Measurements from ENCODE around the gene MAP1LC3A. TPM values are rescaled to one million over a fixed set of nuclear protein-coding genes. Genes with fewer than 3 reads are reported as not detected.
A peak's percentile ranks its signal among the peaks of the same experiment; 100 is the strongest.

Gene MAP1LC3A
- total RNA-seq, 2 experiments from 2014 or later, result 1.6 to 1.7 TPM

DNA sequence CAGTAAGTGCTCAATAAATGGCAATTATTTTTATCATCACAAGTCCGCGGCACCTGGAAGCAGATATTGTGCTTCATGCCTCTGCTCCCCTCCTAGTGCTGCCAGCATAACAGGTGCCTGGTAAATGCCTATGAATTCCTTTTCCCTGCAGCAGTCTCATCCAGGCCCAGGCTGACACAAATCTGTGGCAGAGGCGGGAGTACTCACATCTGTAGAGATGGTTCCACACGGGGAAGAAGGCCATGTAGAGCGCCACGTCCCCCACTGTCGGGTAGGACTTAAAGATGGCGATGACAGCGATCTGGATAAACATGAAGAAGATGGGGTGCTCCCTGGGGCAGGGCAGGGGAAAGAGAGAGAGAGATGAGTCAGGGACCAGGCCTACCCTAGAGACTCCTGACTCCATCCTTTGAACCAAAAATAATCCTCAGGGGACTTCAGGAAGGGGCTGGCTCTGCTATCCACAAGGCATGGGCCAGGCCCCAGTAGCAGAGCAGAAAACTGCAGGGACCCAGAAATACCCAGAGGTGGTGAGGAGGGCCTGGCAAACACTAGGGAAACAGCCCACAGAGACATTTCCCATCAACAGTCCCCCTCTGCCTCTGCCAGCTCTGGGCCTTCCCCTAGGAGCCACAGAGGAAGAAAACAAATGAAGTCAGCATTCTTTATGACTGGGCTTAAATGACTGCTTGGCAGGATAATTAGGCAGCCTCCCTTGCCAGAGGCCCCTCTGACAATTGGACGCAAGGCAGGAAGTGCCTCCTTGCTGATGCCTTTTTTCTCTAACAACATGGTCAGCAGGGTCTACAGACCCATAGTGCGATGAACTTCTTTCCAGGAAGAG is 23.0 kb downstream of the MAP1LC3A start:
- no peak overlapping the region for H3K4me3 Mint-ChIP-seq
- CTCF ChIA-PET, result interaction anchor here (1.0 to 2.6 kb wide), 4 partner anchors 10 to 188 kb away, joined by 3 to 7 read pairs (median 5); no protein-coding TSS in a partner anchor

DNA sequence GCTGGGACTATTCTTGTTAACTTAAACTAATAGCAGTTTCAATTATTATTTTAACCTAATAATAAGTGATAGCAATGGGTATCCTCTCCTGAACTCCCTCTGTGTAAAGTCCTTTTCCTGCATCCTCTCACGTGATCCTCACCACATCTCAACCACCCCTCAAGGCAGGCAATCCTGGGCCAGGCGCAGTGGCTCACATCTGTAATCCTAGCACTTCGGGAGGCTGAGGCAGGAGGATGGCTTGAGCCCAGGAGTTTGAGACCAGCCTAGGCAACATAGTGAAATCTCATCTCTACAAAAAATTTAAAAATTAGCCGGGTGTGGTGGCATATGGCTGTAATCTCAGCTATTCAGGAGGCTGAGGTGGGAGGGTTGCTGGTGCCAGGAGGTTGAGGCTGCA is 23.7 kb downstream of the MAP1LC3A start:
- no peak for DNase-seq
- H3K27ac Mint-ChIP-seq, result peak overlapping the region; percentile 94
- CTCF ChIA-PET, result interaction anchor here (1.0 to 2.6 kb wide), 3 partner anchors 10 to 126 kb away, joined by 3 to 7 read pairs (median 6); no protein-coding TSS in a partner anchor
- intact Hi-C loops (cut with micrococcal nuclease), result loop anchor here (1.0 to 5.0 kb wide), 4 partner anchors 43 to 470 kb away; partner anchors contain the start of genes AHCY, EIF2S2 and PIGU
- peaks cover 24% of the 10 kb centered on the region for H3K4me1 Mint-ChIP-seq (ENCODE audit: low read depth)
- no peaks in the 10 kb centered on the region for H3K27me3 Mint-ChIP-seq (ENCODE audit: low read depth)
- no peak overlapping the region for H3K4me3 Mint-ChIP-seq
- peaks cover 17% of the 10 kb centered on the region for H3K36me3 Mint-ChIP-seq (ENCODE audit: low read depth)
- no peaks in the 10 kb centered on the region for H3K9me3 Mint-ChIP-seq

More for the DNA sequence above, 23.0 kb downstream of the MAP1LC3A start:
- Mint-ChIP-seq H3K36me3 (ENCODE audit: low read depth) (peaks cover 17% of the 10 kb centered on the region), H3K9me3 (no peaks in the 10 kb centered on the region), H3K4me1 (ENCODE audit: low read depth) (peaks cover 24% of the 10 kb centered on the region), H3K27me3 (ENCODE audit: low read depth) (no peaks in the 10 kb centered on the region), H3K27ac (peak overlapping the region; percentile 94)
- intact Hi-C loops (cut with micrococcal nuclease), result loop anchor here (1.0 to 5.0 kb wide), 6 partner anchors 23 to 469 kb away; partner anchors contain the start of genes AHCY, EIF2S2, MAP1LC3A and PIGU
- peak; percentile 84 for DNase-seq

DNA sequence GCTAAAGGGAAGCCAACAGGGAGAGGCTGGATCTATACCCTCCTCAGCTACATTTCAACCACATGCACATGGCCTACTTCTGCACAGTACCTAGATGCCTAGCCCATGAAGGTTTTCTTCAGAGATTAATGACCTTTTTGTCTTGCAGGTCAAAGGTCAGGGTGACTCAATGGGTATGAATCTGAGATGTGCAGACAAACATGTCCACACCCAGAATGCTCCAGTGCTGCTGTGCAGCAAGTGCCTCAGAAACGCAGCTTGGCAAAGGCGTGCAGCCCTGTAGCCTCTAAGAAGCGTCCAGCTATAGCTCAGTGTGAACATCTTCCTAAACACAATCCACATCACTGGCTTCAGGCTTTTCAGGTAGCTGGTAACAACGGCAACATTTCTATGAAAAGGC is 24.4 kb downstream of the MAP1LC3A start:
- H3K27ac Mint-ChIP-seq, result peak overlapping the region; percentile 94
- no peak for DNase-seq
- H3K4me1 Mint-ChIP-seq (ENCODE audit: low read depth), result peaks cover 24% of the 10 kb centered on the region
- H3K4me3 Mint-ChIP-seq, result no peak overlapping the region
- H3K27me3 Mint-ChIP-seq (ENCODE audit: low read depth), result no peaks in the 10 kb centered on the region
- peaks cover 22% of the 10 kb centered on the region for H3K36me3 Mint-ChIP-seq (ENCODE audit: low read depth)
- no peaks in the 10 kb centered on the region for H3K9me3 Mint-ChIP-seq
- CTCF ChIA-PET, result interaction anchor here (0.6 to 1.4 kb wide), 5 partner anchors 9 to 382 kb away, joined by 3 to 7 read pairs (median 4); no protein-coding TSS in a partner anchor
- intact Hi-C loops (cut with micrococcal nuclease), result loop anchor here (1.0 to 5.0 kb wide), 4 partner anchors 44 to 471 kb away; partner anchors contain the start of genes AHCY, EIF2S2 and PIGU

GRCh38 chr20:34583544-34583943 is 25.0 kb downstream of the MAP1LC3A start:
- CTCF ChIA-PET, result interaction anchor here (0.7 to 1.0 kb wide), 2 partner anchors 10 to 44 kb away, joined by 3 read pairs; no protein-coding TSS in a partner anchor

DNA sequence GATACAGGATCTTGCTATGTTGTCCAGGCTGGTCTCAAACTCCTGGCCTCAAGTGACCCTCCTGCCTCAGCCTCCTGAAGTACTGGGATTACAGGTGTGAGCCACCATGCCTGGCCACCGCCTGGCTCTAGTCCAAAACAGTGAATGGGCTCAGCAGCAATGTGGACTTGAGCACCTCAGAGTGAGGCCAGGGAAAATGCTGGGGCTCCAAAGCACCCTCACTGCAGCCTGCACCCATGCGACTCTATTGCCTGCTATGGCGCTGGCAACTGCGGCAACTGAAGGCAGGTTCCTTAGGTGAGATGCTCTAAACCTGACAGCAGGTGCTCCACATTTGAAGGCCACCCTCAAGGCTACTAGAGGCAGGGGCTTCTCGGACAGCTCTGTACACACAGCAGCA is 26.5 kb downstream of the MAP1LC3A start:
- H3K36me3 Mint-ChIP-seq (ENCODE audit: low read depth), result peaks cover 18% of the 10 kb centered on the region
- H3K27ac Mint-ChIP-seq, result peak overlapping the region; percentile 7
- peaks cover 23% of the 10 kb centered on the region for H3K4me1 Mint-ChIP-seq (ENCODE audit: low read depth)
- H3K27me3 Mint-ChIP-seq (ENCODE audit: low read depth), result no peaks in the 10 kb centered on the region
- H3K4me3 Mint-ChIP-seq, result no peak overlapping the region
- CTCF ChIA-PET, result no interaction called here
- DNase-seq, result no peak
- intact Hi-C loops (cut with micrococcal nuclease), result no loop called here
- H3K9me3 Mint-ChIP-seq, result no peaks in the 10 kb centered on the region

More at GRCh38 chr20:34583544-34583943, 25.0 kb downstream of the MAP1LC3A start:
- Mint-ChIP-seq H3K4me3 (no peak overlapping the region), H3K9me3 (no peaks in the 10 kb centered on the region), H3K4me1 (ENCODE audit: low read depth) (peaks cover 24% of the 10 kb centered on the region), H3K36me3 (ENCODE audit: low read depth) (peaks cover 22% of the 10 kb centered on the region), H3K27me3 (ENCODE audit: low read depth) (no peaks in the 10 kb centered on the region), H3K27ac (peak overlapping the region; percentile 46)
- intact Hi-C loops (cut with micrococcal nuclease), result loop anchor here (2.0 to 5.0 kb wide), 2 partner anchors 45 to 471 kb away; partner anchors contain the start of gene EIF2S2
- no peak for DNase-seq

GRCh38 chr20:34586488-34587163 is 28.1 kb downstream of the MAP1LC3A start:
- Mint-ChIP-seq H3K9me3 (no peaks in the 10 kb centered on the region), H3K36me3 (ENCODE audit: low read depth) (peaks cover 10% of the 10 kb centered on the region), H3K4me1 (ENCODE audit: low read depth) (peaks cover 7% of the 10 kb centered on the region), H3K4me3 (no peak overlapping the region), H3K27me3 (ENCODE audit: low read depth) (no peaks in the 10 kb centered on the region), H3K27ac (no peak overlapping the region)
- DNase-seq, result no peak
- CTCF ChIA-PET, result no interaction called here
- intact Hi-C loops (cut with micrococcal nuclease), result no loop called here

GRCh38 chr20:34595377-34596184 is 37.1 kb downstream of the MAP1LC3A start:
- Mint-ChIP-seq H3K9me3 (no peaks in the 10 kb centered on the region), H3K4me3 (no peak overlapping the region), H3K4me1 (ENCODE audit: low read depth) (no peaks in the 10 kb centered on the region), H3K36me3 (ENCODE audit: low read depth) (peaks cover 3% of the 10 kb centered on the region), H3K27ac (no peak overlapping the region), H3K27me3 (ENCODE audit: low read depth) (no peaks in the 10 kb centered on the region)
- CTCF ChIA-PET, result no interaction called here
- intact Hi-C loops (cut with micrococcal nuclease), result no loop called here
- no peak for DNase-seq

DNA sequence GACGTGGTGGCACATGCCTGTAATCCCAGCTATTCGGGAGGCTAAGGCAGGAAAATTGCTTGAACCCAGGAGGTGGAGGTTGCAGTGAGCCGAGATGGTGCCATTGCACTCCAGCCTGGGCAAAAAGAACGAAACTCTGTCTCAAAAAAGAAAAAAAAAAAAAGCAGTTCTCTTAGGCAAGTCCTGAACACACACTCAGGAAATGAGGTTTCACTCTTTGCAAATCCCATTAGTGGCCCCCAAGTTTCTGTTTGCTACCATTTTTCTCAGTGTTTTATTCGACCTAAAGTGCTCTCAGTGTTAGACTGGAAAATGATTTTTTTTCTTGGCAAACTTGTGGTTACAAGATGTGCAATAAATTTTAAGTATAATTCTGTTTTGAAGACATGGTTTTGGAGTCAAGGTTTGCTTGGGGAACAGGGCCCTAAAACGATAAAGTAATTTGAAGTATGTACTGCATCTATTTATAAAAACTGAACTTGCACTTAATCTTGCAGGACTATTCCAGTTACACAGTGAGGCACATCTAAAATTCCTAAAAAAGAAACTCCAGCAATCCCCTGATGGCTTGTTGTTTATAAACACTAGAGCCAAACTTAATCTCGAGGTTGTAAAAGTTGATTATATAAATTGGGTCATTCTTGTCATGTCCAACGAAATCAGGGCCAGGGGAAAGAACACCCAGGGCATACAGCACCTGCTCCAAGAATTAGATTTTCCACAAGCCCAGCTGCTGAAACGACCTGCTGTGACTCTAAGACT is 42.6 kb downstream of the MAP1LC3A start:
- no peak for DNase-seq
- Mint-ChIP-seq H3K27ac (no peak overlapping the region), H3K36me3 (ENCODE audit: low read depth) (peaks cover 1% of the 10 kb centered on the region), H3K4me1 (ENCODE audit: low read depth) (peaks cover 5% of the 10 kb centered on the region), H3K4me3 (no peak overlapping the region), H3K9me3 (no peaks in the 10 kb centered on the region), H3K27me3 (ENCODE audit: low read depth) (no peaks in the 10 kb centered on the region)
- CTCF ChIA-PET, result no interaction called here
- intact Hi-C loops (cut with micrococcal nuclease), result no loop called here

DNA sequence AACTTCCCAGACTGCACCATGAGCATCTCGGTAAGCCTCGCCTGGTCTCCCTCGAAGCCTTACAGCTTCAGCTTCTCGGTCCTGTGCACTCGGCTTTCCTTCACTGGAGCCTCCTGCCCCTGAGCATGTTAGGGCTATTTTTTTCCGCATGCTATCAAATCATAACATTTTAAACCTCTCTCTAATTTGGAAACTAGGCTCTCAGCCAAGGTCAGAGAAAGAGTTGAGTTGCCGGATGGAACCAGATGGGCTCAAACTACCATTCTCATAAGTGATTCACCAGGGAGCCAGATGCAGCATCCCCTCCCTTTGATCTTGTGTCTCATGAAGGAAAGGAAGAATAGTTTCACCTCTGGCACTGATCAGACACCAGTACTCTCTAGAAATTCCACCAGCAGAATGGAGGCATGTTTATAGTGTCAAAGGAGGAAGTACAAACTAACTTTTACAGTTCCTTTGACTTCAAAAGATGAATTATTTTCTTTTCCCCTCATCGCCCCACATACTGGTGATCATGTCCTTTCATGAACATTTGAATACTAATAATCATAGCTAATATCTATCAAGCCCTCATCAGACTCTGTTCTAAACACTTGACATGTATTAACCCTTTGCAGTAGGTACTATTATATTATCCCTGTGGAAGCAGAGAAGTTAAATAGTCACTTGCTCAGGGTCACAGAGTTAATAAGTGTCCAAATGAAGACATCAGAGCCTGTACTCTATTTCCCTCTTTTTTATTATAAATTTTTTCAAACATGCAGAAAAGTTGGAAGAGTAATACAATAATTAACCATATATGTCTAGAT is 46.7 kb downstream of the MAP1LC3A start:
- DNase-seq, result no peak
- Mint-ChIP-seq H3K4me1 (ENCODE audit: low read depth) (peaks cover 5% of the 10 kb centered on the region), H3K9me3 (no peaks in the 10 kb centered on the region), H3K4me3 (no peak overlapping the region), H3K27ac (peak overlapping the region; percentile 4), H3K27me3 (ENCODE audit: low read depth) (no peaks in the 10 kb centered on the region), H3K36me3 (ENCODE audit: low read depth) (peaks cover 1% of the 10 kb centered on the region)
- intact Hi-C loops (cut with micrococcal nuclease), result no loop called here
- CTCF ChIA-PET, result interaction anchor here (1.2 kb wide), 1 partner anchor 165 kb away, joined by 3 read pairs; no protein-coding TSS in a partner anchor

GRCh38 chr20:34607066-34607465 is 48.5 kb downstream of the MAP1LC3A start:
- Mint-ChIP-seq H3K36me3 (ENCODE audit: low read depth) (peaks cover 7% of the 10 kb centered on the region), H3K9me3 (peaks cover under 1% of the 10 kb centered on the region), H3K27ac (no peak overlapping the region), H3K4me3 (no peak overlapping the region), H3K4me1 (ENCODE audit: low read depth) (peaks cover 3% of the 10 kb centered on the region), H3K27me3 (ENCODE audit: low read depth) (no peaks in the 10 kb centered on the region)
- no peak for DNase-seq
- intact Hi-C loops (cut with micrococcal nuclease), result no loop called here
- CTCF ChIA-PET, result interaction anchor here (1.1 kb wide), 1 partner anchor 432 kb away, joined by 6 read pairs; no protein-coding TSS in a partner anchor

Data from activated naive CD4-positive, alpha-beta T cell treated with anti-CD3 and anti-CD28 coated beads for 36 hours (primary cell).